ENCODE measurements around the gene NIPA2.

The NIPA2 gene

GRCh38 chr15:22911306-22911705, 72.8 kb downstream of the NIPA2 start:
- Mint-ChIP-seq H3K4me1 (no peaks in the 10 kb centered on the region), H3K27ac (no peak overlapping the region), H3K4me3 (no peak overlapping the region), H3K36me3 (peaks cover 20% of the 10 kb centered on the region), H3K9me3 (no peaks in the 10 kb centered on the region), H3K27me3 (no peaks in the 10 kb centered on the region)
- ATAC-seq (ENCODE audit: low read depth) (no peak), DNase-seq (ENCODE audit: low spot score in 2 of 2) (no peak)

GRCh38 chr15:22912256-22912655, 73.8 kb downstream of the NIPA2 start:
- Mint-ChIP-seq H3K9me3 (no peaks in the 10 kb centered on the region), H3K27me3 (no peaks in the 10 kb centered on the region), H3K27ac (peak overlapping the region; percentile 39), H3K36me3 (peaks cover 26% of the 10 kb centered on the region), H3K4me3 (no peak overlapping the region), H3K4me1 (peaks cover 2% of the 10 kb centered on the region)
- DNase-seq (ENCODE audit: low spot score in 2 of 2) (no peak), ATAC-seq (ENCODE audit: low read depth) (no peak)

- H3K27ac Mint-ChIP-seq, result no peak overlapping the region
- no peaks in the 10 kb centered on the region for H3K27me3 Mint-ChIP-seq
- DNase-seq (ENCODE audit: low spot score in 2 of 2), result no peak
- peaks cover 22% of the 10 kb centered on the region for H3K36me3 Mint-ChIP-seq
- no peak overlapping the region for H3K4me3 Mint-ChIP-seq
- peaks cover 2% of the 10 kb centered on the region for H3K4me1 Mint-ChIP-seq
- no peak for ATAC-seq (ENCODE audit: low read depth)
- H3K9me3 Mint-ChIP-seq, result no peaks in the 10 kb centered on the region
These were observed 75.3 kb downstream of the NIPA2 start for GRCh38 chr15:22913646-22914380.

- Mint-ChIP-seq H3K27me3 (no peaks in the 10 kb centered on the region), H3K27ac (no peak overlapping the region), H3K9me3 (no peaks in the 10 kb centered on the region), H3K4me1 (peaks cover 2% of the 10 kb centered on the region), H3K4me3 (no peak overlapping the region), H3K36me3 (peaks cover 15% of the 10 kb centered on the region)
- no peak for ATAC-seq (ENCODE audit: low read depth)
- no peak for DNase-seq (ENCODE audit: low spot score in 2 of 2)
These were observed 77.5 kb downstream of the NIPA2 start for GRCh38 chr15:22915866-22916515.

GRCh38 chr15:22916606-22917350, 78.3 kb downstream of the NIPA2 start:
- H3K27ac Mint-ChIP-seq, result no peak overlapping the region
- no peak for ATAC-seq (ENCODE audit: low read depth)
- no peak for DNase-seq (ENCODE audit: low spot score in 2 of 2)
- no peaks in the 10 kb centered on the region for H3K27me3 Mint-ChIP-seq
- peaks cover 15% of the 10 kb centered on the region for H3K36me3 Mint-ChIP-seq
- H3K4me1 Mint-ChIP-seq, result peaks cover 2% of the 10 kb centered on the region
- H3K4me3 Mint-ChIP-seq, result no peak overlapping the region
- H3K9me3 Mint-ChIP-seq, result no peaks in the 10 kb centered on the region

GRCh38 chr15:22917556-22917955, 79.1 kb downstream of the NIPA2 start:
- Mint-ChIP-seq H3K9me3 (no peaks in the 10 kb centered on the region), H3K27me3 (no peaks in the 10 kb centered on the region), H3K4me1 (peaks cover 2% of the 10 kb centered on the region), H3K36me3 (peaks cover 15% of the 10 kb centered on the region), H3K27ac (no peak overlapping the region), H3K4me3 (no peak overlapping the region)
- DNase-seq (ENCODE audit: low spot score in 2 of 2) (no peak), ATAC-seq (ENCODE audit: low read depth) (no peak)

Measured in memory B cell (primary cell).